ENCODE results near the gene AGRP. TPM values are rescaled to one million over a fixed set of nuclear protein-coding genes. Genes with fewer than 3 reads are reported as not detected.

The AGRP gene
- total RNA-seq, 1 experiment from 2014 or later, result not detected

GRCh38 chr16:67437513-67437912 is 45.8 kb downstream of the AGRP start:
- Histone ChIP-seq H3K4me3 (no peak overlapping the region), H3K27ac (no peak overlapping the region), H3K9me3 (replicated peaks) (no peaks in the 10 kb centered on the region), H3K36me3 (peaks cover 6% of the 10 kb centered on the region), H3K4me1 (peaks cover 9% of the 10 kb centered on the region), H3K27me3 (no peaks in the 10 kb centered on the region)
- no peak for DNase-seq

- peaks cover 6% of the 10 kb centered on the region for H3K36me3 ChIP-seq
- H3K27ac ChIP-seq, result no peak overlapping the region
- no peaks in the 10 kb centered on the region for H3K9me3 ChIP-seq (replicated peaks)
- H3K4me1 ChIP-seq, result peaks cover 5% of the 10 kb centered on the region
- no peak for DNase-seq
- H3K27me3 ChIP-seq, result no peaks in the 10 kb centered on the region
- H3K4me3 ChIP-seq, result no peak overlapping the region
Measured at GRCh38 chr16:67436640-67437193, 46.6 kb downstream of the AGRP start.

- H3K9me3 ChIP-seq (replicated peaks), result no peaks in the 10 kb centered on the region
- H3K4me1 ChIP-seq, result peaks cover 3% of the 10 kb centered on the region; the same call in 1 of the 2 replicates
- no peak for DNase-seq
- H3K36me3 ChIP-seq, result peaks cover 6% of the 10 kb centered on the region
- no peak overlapping the region for H3K4me3 ChIP-seq
- H3K27ac ChIP-seq, result no peak overlapping the region
- no peaks in the 10 kb centered on the region for H3K27me3 ChIP-seq
Measured at GRCh38 chr16:67435758-67436164, 47.6 kb downstream of the AGRP start.

GRCh38 chr16:67433131-67433719 is 50.1 kb downstream of the AGRP start:
- Histone ChIP-seq H3K36me3 (peaks cover 3% of the 10 kb centered on the region; the same call in 1 of the 2 replicates), H3K4me1 (peaks cover 6% of the 10 kb centered on the region), H3K4me3 (no peak overlapping the region), H3K27ac (no peak overlapping the region), H3K27me3 (no peaks in the 10 kb centered on the region), H3K9me3 (replicated peaks) (no peaks in the 10 kb centered on the region)
- DNase-seq, result no peak

Other genes starting within 250 kb of the AGRP start
- 20.7 and 23.2 TPM in 2 replicates for gene FHOD1, start 236.1 kb downstream of the AGRP start, total RNA-seq (2014; rRNA removed; shearing (Covaris generic))
- gene SLC9A5, start 234.6 kb downstream of the AGRP start, total RNA-seq (2014; rRNA removed; shearing (Covaris generic)), result 1.4 and 1.7 TPM in 2 replicates
- 0.33 TPM in 1 of 2 replicates, not detected in the other for gene PLEKHG4, start 204.0 kb downstream of the AGRP start, total RNA-seq (2014; rRNA removed; shearing (Covaris generic))
- 0.04 TPM in 1 of 2 replicates, not detected in the other for gene KCTD19, start 156.8 kb downstream of the AGRP start, total RNA-seq (2014; rRNA removed; shearing (Covaris generic))
- not detected in 2 replicates for gene LRRC36, start 156.7 kb downstream of the AGRP start, total RNA-seq (2014; rRNA removed; shearing (Covaris generic))
- 34.6 and 38.3 TPM in 2 replicates for gene TPPP3, start 90.0 kb downstream of the AGRP start, total RNA-seq (2014; rRNA removed; shearing (Covaris generic))
- 0.10 TPM in 1 of 2 replicates, not detected in the other for gene ZDHHC1, start 67.1 kb downstream of the AGRP start, total RNA-seq (2014; rRNA removed; shearing (Covaris generic))
- 0.61 and 1.1 TPM in 2 replicates for gene HSD11B2, start 52.4 kb downstream of the AGRP start, total RNA-seq (2014; rRNA removed; shearing (Covaris generic))
- 48.6 and 49.4 TPM in 2 replicates for gene ATP6V0D1, start 2.4 kb downstream of the AGRP start, total RNA-seq (2014; rRNA removed; shearing (Covaris generic))
- 10.8 and 13.5 TPM in 2 replicates for gene RIPOR1, start 45.3 kb upstream of the AGRP start, total RNA-seq (2014; rRNA removed; shearing (Covaris generic))
- gene CTCF, start 79.0 kb upstream of the AGRP start, total RNA-seq (2014; rRNA removed; shearing (Covaris generic)), result 53.9 and 58.7 TPM in 2 replicates
- 0.43 TPM in 2 replicates for gene CARMIL2, start 161.6 kb upstream of the AGRP start, total RNA-seq (2014; rRNA removed; shearing (Covaris generic))
- 13.7 and 15.5 TPM in 2 replicates for gene ACD, start 176.7 kb upstream of the AGRP start, total RNA-seq (2014; rRNA removed; shearing (Covaris generic))
- 0.65 and 0.76 TPM in 2 replicates for gene PARD6A, start 177.4 kb upstream of the AGRP start, total RNA-seq (2014; rRNA removed; shearing (Covaris generic))
- gene ENKD1, start 183.2 kb upstream of the AGRP start, total RNA-seq (2014; rRNA removed; shearing (Covaris generic)), result 2.5 and 3.0 TPM in 2 replicates
- 0.81 and 0.96 TPM in 2 replicates for gene C16orf86, start 183.3 kb upstream of the AGRP start, total RNA-seq (2014; rRNA removed; shearing (Covaris generic))
- 10.5 and 11.2 TPM in 2 replicates for gene GFOD2, start 235.8 kb upstream of the AGRP start, total RNA-seq (2014; rRNA removed; shearing (Covaris generic))